Right hindlimb (tissue), 1 donor: ENCODE results near the gene RBM34.
"Not testable (repeated sequence)": the region's sequence is repeated elsewhere in the genome, so short reads cannot be mapped to it uniquely, and the experiment has no call there.

ENCODE experiments used
- DNase-seq: peaks from one replicate; pipeline ENCODE4 v3.0.0-alpha.2; 2018

Gene RBM34

GRCh38 chr1:235090406-235091069, 70.5 kb downstream of the RBM34 start:
- peak; percentile 63 for DNase-seq

DNA sequence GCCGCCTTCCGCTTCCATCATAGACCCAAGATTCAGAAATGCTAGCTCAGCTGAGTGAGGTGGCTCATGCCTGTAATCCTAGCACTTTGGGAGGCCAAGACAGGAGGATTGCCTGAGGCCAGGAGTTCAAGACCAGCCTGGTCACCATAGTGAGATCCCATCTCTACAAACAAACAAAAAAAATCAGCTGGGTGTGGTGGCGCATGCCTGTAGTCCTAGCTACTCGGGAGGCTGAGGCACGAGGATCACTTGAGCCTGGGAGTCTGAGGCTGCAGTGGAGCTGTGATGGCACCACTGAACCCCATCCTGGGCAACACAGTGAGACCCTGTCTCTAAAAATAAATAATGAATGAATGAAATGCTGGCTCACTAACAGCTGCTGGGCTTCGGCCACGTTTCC, 72.1 kb downstream of the RBM34 start:
- DNase-seq, result no peak

GRCh38 chr1:235088430-235088829, 72.6 kb downstream of the RBM34 start:
- no peak for DNase-seq

DNA sequence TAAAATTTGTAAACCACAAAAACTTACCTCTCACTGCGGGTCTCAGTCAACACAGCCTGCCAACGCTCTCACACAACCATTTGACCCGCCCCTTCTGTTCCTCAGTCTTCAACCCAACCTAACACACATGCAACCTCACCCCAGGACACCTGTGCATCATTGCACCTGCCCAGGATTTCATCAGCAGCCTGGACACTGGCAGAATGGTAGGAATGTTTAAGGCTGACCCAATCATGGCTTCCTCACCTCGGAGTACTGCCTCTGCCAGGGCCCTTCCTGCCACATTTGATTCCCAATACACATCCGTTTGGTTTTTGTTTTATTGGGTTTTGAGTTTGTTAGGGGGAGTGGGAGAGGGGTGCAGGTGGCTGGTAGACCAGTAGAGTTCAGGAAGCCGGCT, 73.1 kb downstream of the RBM34 start:
- DNase-seq, result no peak

- DNase-seq, result not testable (repeated sequence)
Measured at GRCh38 chr1:235085411-235086117, 75.5 kb downstream of the RBM34 start.
